GM20431 (cell line): ENCODE data around the gene MYO5B.

Experiments used
- in situ Hi-C: fragments of 300-500 bp; cut with MseI, MboI; formaldehyde crosslinking; loops from one replicate; pipeline ENCODE4 v1.15.0; 2020; ENCODE audit warnings: low sequenced_read_pairs; ENCODE audit not compliant: unreplicated experiment

Gene MYO5B

DNA sequence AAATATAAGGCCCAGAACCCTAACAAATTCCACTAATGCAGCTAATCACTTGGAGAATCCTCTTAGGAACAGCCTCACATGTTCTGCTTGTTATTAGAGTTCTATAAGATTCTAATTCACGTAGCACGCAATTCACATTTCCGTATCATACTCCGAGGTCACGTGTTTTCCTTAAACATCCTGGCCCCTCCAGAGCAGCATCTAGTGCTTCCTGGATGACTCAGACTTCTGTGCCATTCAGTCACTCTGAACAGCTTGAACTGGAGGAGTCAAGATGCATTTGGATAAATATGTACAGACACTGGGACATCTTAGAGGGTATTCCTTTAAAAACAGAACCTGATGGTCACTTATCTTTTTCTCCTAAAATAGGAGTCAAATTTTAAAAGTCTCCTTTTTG is 156.5 kb downstream of the MYO5B start:
- in situ Hi-C loops = no loop called here

DNA sequence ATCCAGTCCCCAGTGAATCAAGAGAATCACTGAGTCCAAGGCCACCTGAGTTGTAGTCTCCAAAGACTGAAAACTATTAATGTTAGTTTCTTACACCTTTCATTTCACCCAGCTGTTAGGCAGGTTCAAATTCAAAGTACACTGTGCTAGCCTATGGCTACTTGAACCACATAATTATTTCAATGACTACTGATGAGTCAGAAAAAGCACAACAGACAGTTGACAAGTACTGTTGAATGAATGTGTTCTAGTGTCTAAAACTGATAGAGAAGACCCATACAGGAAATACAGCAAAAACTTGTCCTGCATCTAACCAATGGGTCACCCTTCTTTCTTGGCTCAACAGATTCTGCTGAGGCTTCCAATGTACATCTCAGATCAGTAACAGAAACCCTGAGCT is 160.9 kb downstream of the MYO5B start:
- in situ Hi-C loops = no loop called here

DNA sequence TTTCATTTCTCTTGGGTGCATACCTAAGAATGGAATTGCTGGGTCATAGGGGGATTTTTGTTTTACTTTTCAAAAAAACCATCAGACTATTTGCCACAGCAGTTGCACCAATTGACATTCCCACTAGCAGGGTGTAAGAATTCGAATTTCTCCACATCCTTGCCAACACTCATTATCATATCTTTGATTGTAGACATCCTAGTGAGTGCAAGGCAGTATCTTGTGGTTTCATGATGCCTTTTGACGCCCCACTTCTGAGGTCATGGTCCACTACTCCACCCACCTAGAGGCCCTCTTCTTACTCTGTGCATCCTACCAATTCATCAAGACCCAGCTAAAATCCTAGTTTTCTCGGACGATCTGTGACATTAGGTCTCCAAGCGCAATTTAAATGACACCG is 161.9 kb downstream of the MYO5B start:
- in situ Hi-C loops = no loop called here

DNA sequence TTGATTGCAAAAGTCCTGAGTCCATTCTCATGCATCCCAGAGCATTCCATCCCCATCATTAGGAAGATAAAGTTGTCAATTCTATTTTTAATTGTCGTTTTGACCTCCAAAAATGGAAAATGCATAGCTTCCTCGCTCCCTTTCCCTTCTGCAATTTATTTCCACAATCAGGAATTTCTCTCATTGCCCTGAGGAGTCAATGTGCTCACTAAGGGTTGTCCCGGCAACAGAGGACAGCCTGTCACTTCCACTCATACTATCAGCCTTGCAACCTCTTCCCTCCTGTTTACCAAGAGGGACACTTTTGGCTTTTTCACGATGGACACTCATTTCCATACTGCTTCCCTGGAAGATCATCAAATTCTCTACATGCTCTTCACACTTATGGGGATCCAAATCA is 164.8 kb downstream of the MYO5B start:
- in situ Hi-C loops = no loop called here

DNA sequence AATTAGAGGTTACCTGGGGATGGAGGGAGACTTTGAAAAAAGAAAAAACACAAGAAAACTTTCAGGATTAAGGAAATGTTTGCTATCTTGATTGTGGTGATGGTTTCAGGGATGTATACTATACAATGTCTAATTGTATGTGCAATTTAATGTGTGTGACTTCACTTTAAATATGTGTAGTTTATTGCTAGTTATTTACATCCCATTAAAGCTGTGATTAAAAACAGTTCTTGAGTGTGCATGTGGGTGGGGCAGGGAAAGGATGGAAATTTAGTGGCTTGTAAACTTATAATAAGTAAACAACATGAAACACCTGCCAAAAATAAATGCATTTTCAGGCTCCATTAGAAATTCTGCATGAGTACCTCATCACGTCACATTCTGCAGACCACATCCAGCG is 167.0 kb downstream of the MYO5B start:
- in situ Hi-C loops = no loop called here

DNA sequence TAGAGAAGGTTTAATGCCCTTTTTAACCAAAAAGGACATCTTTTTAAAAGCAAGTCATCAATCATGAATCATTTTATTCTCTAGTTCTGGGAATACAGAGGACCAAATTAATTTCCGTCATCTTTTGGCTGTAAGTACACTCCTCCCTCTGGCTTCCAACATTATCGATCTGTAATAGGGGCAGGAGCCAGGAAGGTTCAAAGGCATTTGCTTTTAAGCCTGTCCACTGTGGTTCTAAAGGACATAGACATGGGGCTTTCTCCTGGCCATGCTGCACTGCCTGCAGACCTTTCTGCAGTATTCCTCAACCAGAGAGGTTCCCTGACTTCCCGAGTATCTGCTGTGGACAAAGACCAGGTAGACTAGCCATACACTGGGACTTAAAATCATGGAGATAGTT is 170.5 kb downstream of the MYO5B start:
- in situ Hi-C loops = no loop called here

DNA sequence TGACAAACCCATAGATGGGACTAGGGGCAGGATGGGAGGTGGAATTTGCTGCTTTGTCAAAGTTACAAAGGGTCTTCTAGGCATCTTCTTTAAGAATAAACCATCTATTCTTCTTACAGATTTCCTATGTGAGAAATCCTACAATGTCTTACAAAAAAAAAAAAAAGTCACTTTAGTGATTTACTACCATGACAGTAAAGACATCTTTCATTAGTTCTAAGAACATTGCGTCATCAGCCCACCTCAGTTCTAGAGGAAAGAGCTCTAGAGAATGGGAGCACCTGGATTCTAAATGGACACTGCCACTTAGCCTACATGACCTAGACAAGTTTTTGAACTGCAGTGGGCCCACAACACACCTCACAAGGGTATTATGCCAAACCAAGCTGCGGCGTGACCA is 172.0 kb downstream of the MYO5B start:
- in situ Hi-C loops = no loop called here

DNA sequence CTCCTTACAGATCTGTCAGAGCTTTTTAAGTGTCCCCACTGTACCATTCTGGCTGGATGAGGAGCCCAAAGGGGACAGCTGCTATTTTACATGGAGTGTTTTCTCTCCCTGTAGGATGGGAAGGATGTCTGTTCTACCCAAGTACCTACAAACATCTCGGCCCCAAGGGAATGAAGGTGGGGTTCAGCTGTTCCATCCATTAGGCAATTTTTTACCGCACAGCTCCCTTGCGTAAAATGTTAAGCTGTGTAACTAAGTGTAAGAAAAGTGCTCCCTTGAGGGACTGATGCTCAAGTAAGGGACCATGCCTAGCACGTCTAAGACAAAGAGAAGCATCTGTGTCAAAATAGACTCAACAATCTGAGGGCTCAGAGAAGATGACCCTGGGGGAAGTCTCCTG is 180.3 kb downstream of the MYO5B start:
- in situ Hi-C loops = no loop called here

DNA sequence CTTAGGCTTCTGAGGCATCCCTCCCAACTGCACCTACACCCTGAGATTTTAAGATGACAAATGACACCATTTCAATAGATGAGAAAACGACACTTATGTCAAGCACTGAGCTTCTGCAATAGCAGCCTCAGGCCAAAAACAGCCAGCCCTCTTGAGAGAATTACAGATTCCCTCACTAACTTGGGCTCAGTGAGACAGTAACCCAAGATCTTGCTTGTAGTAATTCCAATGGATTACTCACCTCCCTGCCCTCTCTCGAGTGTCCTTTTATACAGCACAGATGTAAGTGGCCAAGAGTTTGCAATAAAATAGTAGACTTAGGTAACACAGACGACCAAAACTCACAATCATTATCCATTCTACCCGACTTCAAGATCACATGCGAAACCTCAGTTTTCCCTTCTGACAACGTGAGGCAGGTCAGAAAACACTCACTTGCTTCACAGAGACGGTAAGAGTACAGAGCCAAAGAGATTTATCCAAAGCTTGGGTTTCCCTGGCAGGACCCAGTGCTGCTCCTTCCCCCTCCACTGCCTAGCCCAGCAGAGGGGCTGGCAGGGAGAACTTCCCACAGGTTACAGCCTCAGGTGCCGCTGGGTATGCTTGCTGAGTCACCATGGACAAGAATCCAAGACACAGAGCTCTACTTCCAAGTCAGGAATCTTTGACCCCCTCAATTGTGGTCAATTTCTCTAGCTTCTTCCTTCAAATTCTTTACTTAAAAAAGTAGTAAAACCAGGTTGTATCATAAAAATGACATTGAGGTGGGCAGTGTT is 181.4 kb downstream of the MYO5B start:
- in situ Hi-C loops = no loop called here

DNA sequence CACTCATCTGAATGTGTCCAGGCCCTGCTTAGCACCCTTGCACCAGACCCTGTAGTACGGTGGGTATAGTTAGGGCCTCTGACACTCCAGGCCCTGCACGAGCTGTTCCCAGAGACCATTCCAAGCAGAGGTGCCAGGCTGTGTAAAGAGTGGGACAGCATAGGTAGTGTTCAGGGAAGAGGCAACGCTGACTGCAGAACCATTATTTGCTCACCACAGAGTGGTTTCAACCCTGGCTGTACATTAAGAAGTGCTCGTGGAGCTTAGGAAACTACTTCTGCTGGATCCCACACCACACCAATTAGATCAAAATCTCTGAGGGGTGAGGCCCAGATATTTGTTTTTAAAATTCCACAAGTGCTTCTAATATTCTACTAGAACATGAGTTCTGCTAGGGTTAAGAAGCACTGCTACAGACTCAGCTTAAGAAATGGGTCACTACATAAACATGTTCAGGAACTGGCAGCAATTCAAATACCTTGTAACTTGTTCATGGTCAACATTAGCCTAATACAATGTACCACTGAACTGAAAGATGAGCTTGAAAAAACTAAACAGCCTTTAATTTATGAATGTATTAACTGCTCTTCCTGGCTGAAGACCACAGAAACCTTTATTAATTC is 183.0 kb downstream of the MYO5B start:
- in situ Hi-C loops = no loop called here

DNA sequence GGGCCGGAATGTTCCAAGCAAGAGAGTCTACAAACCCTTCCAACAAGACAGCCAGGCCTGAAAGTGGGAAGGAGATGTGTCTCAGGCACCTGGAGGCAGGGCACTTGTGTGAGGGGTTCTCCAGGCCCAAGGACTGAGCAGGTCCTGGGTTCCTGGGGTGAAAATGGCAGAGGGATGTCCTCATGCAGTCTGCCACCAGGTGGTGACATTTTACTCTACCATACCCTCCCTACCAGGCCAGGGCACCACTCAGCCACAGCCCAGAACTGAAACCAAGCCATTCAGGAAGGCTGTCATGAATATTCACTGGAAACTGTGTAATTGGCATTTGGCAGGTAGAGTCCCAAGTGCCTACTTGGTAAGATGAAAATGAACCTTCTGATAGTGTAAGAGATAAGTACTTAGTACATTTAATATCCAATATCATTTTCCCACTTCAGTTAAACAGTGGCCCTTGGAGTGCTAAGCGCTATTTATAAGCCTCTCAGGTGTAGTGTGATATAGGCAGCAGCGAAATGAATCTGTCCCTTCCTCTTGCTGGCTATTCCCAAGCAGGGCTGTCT is 185.1 kb downstream of the MYO5B start:
- in situ Hi-C loops = no loop called here

DNA sequence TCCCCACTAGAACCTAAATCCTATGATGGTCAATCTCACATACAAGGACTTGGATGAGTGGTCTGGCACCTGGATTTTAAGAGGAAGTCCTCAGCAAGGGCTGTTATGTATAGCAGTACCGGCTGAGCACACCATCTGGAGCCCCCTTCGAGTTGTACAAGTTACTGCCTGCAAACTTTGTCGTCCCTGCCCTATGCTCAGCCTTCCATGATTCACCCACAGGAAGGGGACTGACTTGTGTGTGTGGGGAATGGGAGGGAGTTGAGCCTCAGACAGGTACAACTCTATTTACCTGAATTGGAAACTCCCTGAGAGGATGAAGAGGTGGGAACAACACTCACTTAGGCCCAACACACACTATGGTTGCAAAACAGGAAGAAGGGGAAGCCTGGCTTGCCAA is 186.6 kb downstream of the MYO5B start:
- in situ Hi-C loops = no loop called here

DNA sequence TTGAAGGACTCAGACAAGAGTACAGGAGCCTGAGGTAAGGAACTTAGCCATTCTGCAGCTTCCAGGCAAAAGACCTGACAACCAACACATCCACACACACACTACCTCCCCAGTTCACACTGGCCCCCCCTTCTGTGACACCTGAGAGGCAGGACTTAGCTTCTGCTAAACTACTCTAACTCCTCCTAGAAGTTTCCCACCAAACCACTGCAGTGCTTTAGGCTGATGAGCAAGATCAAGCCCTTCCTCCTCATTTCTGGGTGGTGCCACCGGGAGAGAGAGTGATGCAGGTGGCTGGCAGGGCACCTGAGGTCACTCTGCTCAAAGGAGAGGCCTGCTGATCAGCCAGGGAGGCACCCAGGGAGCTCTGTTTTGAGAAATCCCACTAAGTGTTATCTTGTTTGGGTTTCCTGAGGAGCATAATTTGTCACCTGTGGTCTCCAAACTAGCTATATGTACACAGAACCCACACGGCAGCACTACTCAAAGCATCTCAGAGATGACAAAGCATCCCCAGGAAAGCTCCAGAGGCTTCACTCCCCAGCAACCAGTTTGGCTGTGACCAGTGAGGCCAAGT is 188.4 kb downstream of the MYO5B start:
- in situ Hi-C loops = no loop called here

DNA sequence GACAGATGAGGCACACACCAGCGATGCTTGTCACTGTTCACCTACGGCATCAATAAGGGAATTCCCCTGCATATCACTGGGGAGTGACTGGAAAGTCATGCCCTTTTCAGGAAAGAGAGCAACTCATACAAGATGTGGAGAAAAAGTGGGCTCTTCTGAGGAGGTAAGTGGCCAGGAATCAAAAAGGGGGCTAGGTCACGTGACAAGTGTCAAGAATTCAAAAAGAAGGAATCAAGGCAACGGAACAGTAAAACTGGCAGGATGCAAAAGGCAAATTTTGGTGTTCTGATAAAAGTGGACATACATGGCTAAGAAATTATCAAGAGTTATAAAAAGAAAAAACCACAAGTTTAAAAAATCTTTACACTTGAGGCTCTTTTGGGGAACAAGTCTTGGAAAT is 190.9 kb downstream of the MYO5B start:
- in situ Hi-C loops = no loop called here

DNA sequence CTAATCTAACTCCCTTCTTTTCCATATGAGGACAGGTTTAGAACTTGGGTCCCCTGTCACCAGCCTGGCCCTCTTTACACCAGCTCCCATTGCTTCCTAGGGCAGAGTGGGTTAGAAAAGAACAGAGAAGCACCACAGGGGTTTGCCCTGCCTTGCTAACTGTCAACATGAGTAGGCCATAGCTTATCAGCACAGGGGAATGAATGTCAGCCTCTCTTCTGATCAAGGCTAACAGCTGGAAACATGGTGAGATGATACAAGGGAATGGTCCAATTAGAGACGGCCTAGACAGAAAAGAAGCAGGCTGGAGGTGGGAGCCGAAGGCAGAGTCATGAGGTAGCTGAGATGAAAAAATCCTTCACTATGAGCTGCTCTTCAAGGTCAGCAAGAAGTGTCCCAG is 192.2 kb downstream of the MYO5B start:
- in situ Hi-C loops = no loop called here

DNA sequence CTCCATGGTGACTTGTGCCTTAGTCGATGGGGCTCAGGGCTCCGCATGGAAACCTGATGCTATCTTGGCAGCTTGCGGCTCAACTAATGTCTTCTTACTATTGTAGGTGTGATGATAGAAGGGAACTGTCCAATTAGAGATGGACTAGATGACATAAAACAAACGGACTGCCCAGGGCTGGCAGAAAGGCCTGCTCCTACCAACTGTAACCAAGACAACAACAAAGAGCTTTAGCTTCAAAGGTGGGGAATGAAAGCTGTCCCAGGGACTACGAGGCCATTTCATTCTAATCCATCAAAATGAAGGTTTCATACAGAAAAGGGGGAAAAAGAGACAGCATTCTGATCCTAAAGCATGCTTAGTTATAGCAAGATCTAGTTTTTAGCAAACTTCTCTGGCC is 194.7 kb downstream of the MYO5B start:
- in situ Hi-C loops = no loop called here

DNA sequence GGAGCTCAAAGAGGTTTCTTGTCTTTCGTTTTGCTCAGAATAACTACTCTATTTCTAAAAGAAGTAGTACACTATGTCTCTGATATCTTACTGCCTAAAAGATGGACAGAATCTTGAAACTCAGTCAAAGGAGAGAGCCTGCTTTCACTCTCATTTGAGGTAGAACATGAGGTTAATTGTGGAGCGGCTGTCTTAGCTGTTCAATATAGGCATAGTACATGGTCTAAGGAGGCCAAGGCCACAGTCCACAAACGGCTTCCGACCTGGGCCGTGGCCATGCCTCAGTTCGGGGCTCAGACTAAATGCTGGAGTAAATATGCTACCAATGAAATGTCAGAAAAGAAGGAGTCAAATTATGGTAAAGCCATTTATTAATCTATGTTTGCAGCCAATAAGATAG is 195.8 kb downstream of the MYO5B start:
- in situ Hi-C loops = no loop called here

DNA sequence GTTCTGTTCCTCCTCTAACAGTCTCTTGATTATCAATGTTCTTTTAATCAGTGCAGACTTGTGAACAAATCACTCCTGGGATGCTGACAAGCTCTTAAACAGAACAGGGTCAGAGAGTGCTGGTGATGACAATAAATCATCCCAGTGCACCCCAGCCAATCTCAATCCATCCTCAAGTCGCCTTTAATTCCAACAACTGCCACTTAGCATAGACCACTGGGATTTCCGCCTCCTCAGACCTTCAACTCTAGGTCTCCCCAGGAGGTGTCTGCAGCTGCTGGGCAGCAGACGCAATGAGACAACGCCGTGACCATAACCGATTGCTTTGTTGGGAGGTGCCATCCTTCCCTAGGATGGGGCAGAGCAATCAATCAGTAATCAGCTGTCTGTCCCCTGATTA is 197.4 kb downstream of the MYO5B start:
- in situ Hi-C loops = no loop called here

DNA sequence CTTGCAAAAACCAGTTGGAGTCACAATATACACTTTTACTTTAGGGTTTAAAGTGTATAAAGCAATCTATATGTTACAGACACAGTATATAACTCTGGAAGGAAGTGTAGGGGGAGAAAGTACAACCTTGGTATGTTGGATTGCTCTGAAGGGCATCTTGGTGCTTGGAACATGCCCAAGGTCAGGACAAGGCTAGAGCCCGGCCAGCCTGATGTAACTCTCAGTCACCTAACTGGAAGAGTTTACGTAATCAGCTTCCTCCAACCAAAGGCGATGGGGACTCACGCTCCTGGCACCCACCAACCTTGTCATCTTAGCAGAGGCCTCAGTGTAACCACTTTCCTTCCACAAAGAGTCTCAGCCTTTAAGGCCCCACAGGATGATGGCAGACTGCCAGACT is 200.5 kb downstream of the MYO5B start:
- in situ Hi-C loops = no loop called here

DNA sequence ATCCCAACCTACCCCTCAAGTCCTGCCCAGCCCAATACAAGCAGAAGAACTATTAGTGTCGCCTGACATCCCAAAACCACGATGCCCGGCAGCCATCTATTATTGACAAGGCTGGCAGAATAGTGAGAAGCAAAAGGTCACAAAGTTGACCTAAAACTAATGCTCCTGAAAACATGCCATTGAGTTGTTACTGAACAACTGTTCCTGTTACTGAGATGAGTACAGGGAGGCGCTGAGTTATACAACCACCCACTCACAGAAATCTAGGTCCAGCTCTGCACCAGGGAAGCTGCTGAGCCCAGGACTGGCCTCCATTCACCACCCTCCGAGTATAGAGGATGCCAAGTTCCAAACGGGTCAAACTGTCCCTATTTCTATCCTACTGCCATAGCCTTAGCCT is 201.6 kb downstream of the MYO5B start:
- in situ Hi-C loops = no loop called here

DNA sequence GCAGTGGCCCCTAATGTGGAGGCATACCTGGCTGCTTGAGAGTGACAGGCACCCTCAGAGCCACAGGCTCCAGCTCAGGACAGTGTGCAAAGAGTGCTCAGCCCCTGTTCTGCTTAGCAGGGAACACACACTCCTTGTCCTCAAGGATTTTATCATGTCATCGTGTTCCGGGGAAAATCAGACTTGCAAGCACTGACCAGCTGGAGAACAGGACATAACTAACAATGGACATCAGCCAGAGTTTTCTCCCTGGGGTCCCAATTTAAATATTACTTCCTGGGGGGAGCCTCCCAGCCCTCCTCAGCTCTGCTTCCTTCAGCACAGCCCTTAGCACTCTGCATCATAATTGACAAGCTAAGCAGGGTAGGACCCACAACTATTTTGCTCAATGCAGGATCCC is 206.2 kb downstream of the MYO5B start:
- in situ Hi-C loops = no loop called here
